K562 (cell line): ENCODE data around the gene NME4. TPM values are rescaled to one million over a fixed set of nuclear protein-coding genes. Genes with fewer than 3 reads are reported as not detected.
A peak's percentile ranks its signal among the peaks of the same experiment; 100 is the strongest.

ENCODE experiments used
- BCL6 ChIP-seq: fragments of 250-450 bp; sonication (Bioruptor Pico); IDR thresholded peaks from 2 replicates; pipeline ENCODE4 v1.4.0; 2020
- C11orf30 ChIP-seq: fragments of 450-650 bp; IDR thresholded peaks from 2 replicates; pipeline ENCODE4 v1.6.1; 2016; ENCODE audit warnings: low read depth, mild to moderate bottlenecking
- CLOCK ChIP-seq: fragments of 250-450 bp; sonication (Bioruptor Pico); IDR thresholded peaks from 2 replicates; pipeline ENCODE4 v1.4.0; 2020; ENCODE audit warnings: mild to moderate bottlenecking, moderate library complexity, borderline replicate concordance
- DNMT1 ChIP-seq: fragments of 450-650 bp; IDR thresholded peaks from 2 replicates; pipeline ENCODE4 v1.6.1; 2016; ENCODE audit warnings: antibody characterized with exemption, mild to moderate bottlenecking
- HMG20A ChIP-seq: fragments of 450-650 bp; formaldehyde crosslinking; conservative IDR thresholded peaks from 2 replicates; pipeline ENCODE4 v1.4.0; 2020; ENCODE audit warnings: mild to moderate bottlenecking, mixed read lengths
- MCM3 ChIP-seq: fragments of 450-650 bp; IDR thresholded peaks from 2 replicates; pipeline ENCODE4 v1.6.1; 2016
- POLR2H ChIP-seq: IDR thresholded peaks from 2 replicates; pipeline ENCODE4 v1.6.1; 2016; ENCODE audit warnings: missing genetic modification characterization, low read depth, mild to moderate bottlenecking, control low read depth, missing compliant biosample characterization, moderate library complexity
- PPARD ChIP-seq: fragments of 250-450 bp; sonication (Bioruptor Pico); IDR thresholded peaks from 2 replicates; pipeline ENCODE4 v1.8.0; 2022; ENCODE audit warnings: inconsistent platforms, mild to moderate bottlenecking, moderate library complexity
- SLC30A9 ChIP-seq: fragments of 250-450 bp; sonication (Bioruptor Pico); IDR thresholded peaks from 2 replicates; pipeline ENCODE4 v1.8.0; 2022; ENCODE audit warnings: mild to moderate bottlenecking, moderate library complexity
- SMARCB1 ChIP-seq: IDR thresholded peaks from 2 replicates; pipeline ENCODE4 v1.6.1; 2011; ENCODE audit warnings: improper control_type of control experiment, low read depth; ENCODE audit not compliant: insufficient read length
- ZBTB17 ChIP-seq: fragments of 450-650 bp; formaldehyde crosslinking; IDR thresholded peaks from 2 replicates; pipeline ENCODE4 v1.4.0; 2020; ENCODE audit warnings: mild to moderate bottlenecking
- ZNF324 ChIP-seq: fragments of 250-450 bp; sonication (Bioruptor Pico); IDR thresholded peaks from 2 replicates; pipeline ENCODE4 v1.4.0; 2020; ENCODE audit warnings: mild to moderate bottlenecking
- ZNF551 ChIP-seq: fragments of 250-450 bp; sonication (Bioruptor Pico); IDR thresholded peaks from 2 replicates; pipeline ENCODE4 v1.5.0; 2021; ENCODE audit warnings: mild to moderate bottlenecking, moderate library complexity
- polyA plus RNA-seq, 8 experiments: library from polyadenylated mRNA; depleted of rRNA in 4 of 8; stranded (reverse) in 5 of 8; unstranded in 3 of 8; fragments of >200 nt; fragmentation: Nextera tagmentation in 2 of 8; fragmentation: Illumina TruSeq in 1 of 8; extraction: Ambion mirVana in 2 of 8; extraction: Trizol in 1 of 8; gene quantifications; 2 replicates each; pipeline versions ENCODE4 v1.2.1 to v1.2.3, GENCODE V29; 2011 to 2014; ENCODE audit warnings: inconsistent platforms in 1 of 8, missing spikeins in 1 of 8
- total RNA-seq, 7 experiments: library from RNA; depleted of rRNA in 6 of 7; stranded (reverse); fragments of >200 nt in 6 of 7; fragmentation: Illumina TruSeq in 2 of 7; extraction: Trizol in 2 of 7; gene quantifications; 2 replicates each; pipeline versions ENCODE4 v1.2.1 to v1.2.3, GENCODE V29; 2011 to 2021; ENCODE audit warnings: low replicate concordance in 1 of 7
- TF ChIP-seq, protein P1 (sequence below): sonication (generic); formaldehyde crosslinking; IDR thresholded peaks from 2 replicates; pipeline ENCODE4 v1.8.0; 2022; ENCODE audit warnings: mild to moderate bottlenecking, missing genetic modification reagents
- TF ChIP-seq, protein P2 (sequence below): sonication (generic); formaldehyde crosslinking; IDR thresholded peaks from 2 replicates; pipeline ENCODE4 v1.8.1; 2023; ENCODE audit warnings: mild to moderate bottlenecking, missing genetic modification reagents
- TF ChIP-seq, protein P3 (sequence below): fragments of 450-650 bp; formaldehyde crosslinking; IDR thresholded peaks from 2 replicates; pipeline ENCODE4 v1.4.0; 2022; ENCODE audit warnings: missing genetic modification characterization

NME4 gene
- total and polyA plus RNA-seq, 9 of the 15 experiments (the other 6 are each of a cell fraction or from before 2014, with no cell fraction given) = 15.4 to 264 (median 139) TPM

DNA sequence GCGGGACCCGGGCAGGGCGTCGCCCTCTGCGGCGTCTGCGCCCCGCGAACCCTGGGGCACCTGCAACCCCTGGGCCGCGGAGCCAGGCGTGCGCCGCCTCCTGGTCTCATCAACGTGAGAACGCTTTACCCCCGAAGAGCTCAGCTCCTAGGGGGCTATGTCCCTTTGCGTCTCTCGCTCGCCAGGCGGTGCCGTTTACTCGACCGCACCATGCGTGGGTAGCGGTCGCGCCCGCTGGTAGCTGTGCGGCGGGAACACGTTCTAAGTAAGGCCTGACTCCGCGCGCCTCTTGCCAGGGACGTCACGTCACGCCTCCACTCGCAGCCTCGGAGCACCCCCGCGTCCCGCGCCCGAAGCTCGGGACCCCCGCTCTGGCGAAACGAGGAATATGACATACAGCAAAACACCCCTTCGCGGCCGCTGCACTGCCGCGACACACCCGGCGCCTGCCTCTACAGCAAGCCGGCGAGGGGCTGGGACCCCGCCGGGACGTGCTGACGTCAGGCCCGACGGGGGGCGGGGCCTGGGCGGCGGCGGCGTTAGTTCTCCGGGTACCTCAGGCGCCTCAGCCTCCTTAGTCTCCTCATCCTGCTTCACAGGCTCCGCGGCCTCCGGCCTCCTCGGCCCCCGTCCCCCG, 28.2 kb downstream of the NME4 start, which contains the start of gene RAB11FIP3 (continued):
- TF ChIP-seq, protein P1, sequence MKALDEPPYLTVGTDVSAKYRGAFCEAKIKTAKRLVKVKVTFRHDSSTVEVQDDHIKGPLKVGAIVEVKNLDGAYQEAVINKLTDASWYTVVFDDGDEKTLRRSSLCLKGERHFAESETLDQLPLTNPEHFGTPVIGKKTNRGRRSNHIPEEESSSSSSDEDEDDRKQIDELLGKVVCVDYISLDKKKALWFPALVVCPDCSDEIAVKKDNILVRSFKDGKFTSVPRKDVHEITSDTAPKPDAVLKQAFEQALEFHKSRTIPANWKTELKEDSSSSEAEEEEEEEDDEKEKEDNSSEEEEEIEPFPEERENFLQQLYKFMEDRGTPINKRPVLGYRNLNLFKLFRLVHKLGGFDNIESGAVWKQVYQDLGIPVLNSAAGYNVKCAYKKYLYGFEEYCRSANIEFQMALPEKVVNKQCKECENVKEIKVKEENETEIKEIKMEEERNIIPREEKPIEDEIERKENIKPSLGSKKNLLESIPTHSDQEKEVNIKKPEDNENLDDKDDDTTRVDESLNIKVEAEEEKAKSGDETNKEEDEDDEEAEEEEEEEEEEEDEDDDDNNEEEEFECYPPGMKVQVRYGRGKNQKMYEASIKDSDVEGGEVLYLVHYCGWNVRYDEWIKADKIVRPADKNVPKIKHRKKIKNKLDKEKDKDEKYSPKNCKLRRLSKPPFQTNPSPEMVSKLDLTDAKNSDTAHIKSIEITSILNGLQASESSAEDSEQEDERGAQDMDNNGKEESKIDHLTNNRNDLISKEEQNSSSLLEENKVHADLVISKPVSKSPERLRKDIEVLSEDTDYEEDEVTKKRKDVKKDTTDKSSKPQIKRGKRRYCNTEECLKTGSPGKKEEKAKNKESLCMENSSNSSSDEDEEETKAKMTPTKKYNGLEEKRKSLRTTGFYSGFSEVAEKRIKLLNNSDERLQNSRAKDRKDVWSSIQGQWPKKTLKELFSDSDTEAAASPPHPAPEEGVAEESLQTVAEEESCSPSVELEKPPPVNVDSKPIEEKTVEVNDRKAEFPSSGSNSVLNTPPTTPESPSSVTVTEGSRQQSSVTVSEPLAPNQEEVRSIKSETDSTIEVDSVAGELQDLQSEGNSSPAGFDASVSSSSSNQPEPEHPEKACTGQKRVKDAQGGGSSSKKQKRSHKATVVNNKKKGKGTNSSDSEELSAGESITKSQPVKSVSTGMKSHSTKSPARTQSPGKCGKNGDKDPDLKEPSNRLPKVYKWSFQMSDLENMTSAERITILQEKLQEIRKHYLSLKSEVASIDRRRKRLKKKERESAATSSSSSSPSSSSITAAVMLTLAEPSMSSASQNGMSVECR (CRISPR knock-in tag) = peak; percentile 66; the same call in 1 of the 2 replicates
- TF ChIP-seq HMG20A (CRISPR knock-in tag) = no peak
- no peak for TF ChIP-seq SLC30A9 (CRISPR knock-in tag)
- no peak for TF ChIP-seq ZNF551
- TF ChIP-seq, protein P2, sequence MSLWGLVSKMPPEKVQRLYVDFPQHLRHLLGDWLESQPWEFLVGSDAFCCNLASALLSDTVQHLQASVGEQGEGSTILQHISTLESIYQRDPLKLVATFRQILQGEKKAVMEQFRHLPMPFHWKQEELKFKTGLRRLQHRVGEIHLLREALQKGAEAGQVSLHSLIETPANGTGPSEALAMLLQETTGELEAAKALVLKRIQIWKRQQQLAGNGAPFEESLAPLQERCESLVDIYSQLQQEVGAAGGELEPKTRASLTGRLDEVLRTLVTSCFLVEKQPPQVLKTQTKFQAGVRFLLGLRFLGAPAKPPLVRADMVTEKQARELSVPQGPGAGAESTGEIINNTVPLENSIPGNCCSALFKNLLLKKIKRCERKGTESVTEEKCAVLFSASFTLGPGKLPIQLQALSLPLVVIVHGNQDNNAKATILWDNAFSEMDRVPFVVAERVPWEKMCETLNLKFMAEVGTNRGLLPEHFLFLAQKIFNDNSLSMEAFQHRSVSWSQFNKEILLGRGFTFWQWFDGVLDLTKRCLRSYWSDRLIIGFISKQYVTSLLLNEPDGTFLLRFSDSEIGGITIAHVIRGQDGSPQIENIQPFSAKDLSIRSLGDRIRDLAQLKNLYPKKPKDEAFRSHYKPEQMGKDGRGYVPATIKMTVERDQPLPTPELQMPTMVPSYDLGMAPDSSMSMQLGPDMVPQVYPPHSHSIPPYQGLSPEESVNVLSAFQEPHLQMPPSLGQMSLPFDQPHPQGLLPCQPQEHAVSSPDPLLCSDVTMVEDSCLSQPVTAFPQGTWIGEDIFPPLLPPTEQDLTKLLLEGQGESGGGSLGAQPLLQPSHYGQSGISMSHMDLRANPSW = no peak
- no peak for TF ChIP-seq PPARD (CRISPR knock-in tag)
- no peak for TF ChIP-seq ZNF324
- no peak for TF ChIP-seq SMARCB1
- TF ChIP-seq MCM3 = no peak
- TF ChIP-seq BCL6 (CRISPR knock-in tag) = no peak
- no peak for TF ChIP-seq CLOCK (CRISPR knock-in tag)
- TF ChIP-seq C11orf30 = no peak
- TF ChIP-seq DNMT1 = no peak
- TF ChIP-seq, protein P3, sequence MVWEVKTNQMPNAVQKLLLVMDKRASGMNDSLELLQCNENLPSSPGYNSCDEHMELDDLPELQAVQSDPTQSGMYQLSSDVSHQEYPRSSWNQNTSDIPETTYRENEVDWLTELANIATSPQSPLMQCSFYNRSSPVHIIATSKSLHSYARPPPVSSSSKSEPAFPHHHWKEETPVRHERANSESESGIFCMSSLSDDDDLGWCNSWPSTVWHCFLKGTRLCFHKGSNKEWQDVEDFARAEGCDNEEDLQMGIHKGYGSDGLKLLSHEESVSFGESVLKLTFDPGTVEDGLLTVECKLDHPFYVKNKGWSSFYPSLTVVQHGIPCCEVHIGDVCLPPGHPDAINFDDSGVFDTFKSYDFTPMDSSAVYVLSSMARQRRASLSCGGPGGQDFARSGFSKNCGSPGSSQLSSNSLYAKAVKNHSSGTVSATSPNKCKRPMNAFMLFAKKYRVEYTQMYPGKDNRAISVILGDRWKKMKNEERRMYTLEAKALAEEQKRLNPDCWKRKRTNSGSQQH (CRISPR knock-in tag) = no peak
- 0 out of 2 replicates have a peak, but pooled peaks have one; percentile 26 for TF ChIP-seq ZBTB17
- TF ChIP-seq POLR2H (tag) = no peak
